Measurements from ENCODE around the gene ZBTB8OS.
"Not testable (repeated sequence)": the region's sequence is repeated elsewhere in the genome, so short reads cannot be mapped to it uniquely, and the experiment has no call there.

Gene ZBTB8OS

DNA sequence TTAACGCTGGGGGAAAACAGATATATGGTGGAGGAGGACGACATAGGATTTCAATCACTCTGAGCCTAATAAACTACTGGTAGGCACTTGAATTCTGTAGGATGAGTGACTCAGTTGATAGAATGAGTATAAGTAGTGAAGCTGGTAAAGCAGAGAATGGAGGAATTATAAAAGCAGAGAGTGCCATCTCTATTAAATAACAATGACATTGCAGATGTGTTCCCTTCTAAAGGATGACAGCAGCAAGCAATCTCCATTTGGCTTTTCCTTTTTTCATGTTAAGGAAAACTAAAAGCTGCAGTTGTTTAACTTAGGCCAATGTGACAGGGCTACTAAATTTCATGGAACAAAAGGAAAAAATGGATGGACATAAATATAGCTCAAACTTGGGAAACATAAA, 17.5 kb downstream of the ZBTB8OS start:
- DNase-seq (ENCODE audit: extremely low read depth, low read depth) = no peak
- no peak overlapping the region for H3K4me3 ChIP-seq (replicated peaks; ENCODE audit: low read depth, low read length)

DNA sequence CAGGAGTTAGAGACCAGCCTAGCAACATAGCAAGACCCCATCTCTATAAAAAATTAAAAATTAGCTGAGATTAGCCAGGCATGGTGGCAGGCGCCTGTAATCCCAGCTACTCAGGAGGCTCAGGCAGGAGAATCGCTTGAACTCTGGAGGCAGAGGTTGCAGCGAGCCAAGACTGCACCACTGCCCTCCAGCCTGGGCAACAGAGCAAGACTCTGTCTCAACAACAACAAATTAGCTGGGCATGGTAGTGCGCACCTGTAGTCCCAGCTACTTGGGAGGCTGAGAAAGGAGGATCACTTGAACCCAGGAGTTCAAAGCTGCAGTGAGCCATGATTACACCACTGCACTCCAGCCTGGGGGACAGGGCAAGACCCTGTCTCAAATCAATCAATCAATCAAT, 20.2 kb downstream of the ZBTB8OS start:
- H3K4me3 ChIP-seq (replicated peaks; ENCODE audit: low read depth, low read length); DNase-seq (ENCODE audit: extremely low read depth, low read depth): not testable (repeated sequence)

More for the DNA sequence above, 17.5 kb downstream of the ZBTB8OS start:
- TF ChIP-seq, protein P1, sequence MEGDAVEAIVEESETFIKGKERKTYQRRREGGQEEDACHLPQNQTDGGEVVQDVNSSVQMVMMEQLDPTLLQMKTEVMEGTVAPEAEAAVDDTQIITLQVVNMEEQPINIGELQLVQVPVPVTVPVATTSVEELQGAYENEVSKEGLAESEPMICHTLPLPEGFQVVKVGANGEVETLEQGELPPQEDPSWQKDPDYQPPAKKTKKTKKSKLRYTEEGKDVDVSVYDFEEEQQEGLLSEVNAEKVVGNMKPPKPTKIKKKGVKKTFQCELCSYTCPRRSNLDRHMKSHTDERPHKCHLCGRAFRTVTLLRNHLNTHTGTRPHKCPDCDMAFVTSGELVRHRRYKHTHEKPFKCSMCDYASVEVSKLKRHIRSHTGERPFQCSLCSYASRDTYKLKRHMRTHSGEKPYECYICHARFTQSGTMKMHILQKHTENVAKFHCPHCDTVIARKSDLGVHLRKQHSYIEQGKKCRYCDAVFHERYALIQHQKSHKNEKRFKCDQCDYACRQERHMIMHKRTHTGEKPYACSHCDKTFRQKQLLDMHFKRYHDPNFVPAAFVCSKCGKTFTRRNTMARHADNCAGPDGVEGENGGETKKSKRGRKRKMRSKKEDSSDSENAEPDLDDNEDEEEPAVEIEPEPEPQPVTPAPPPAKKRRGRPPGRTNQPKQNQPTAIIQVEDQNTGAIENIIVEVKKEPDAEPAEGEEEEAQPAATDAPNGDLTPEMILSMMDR (IDR thresholded peaks at IDR 0.05; ENCODE audit: low read depth, low read length, missing control alignments) = no peak

DNA sequence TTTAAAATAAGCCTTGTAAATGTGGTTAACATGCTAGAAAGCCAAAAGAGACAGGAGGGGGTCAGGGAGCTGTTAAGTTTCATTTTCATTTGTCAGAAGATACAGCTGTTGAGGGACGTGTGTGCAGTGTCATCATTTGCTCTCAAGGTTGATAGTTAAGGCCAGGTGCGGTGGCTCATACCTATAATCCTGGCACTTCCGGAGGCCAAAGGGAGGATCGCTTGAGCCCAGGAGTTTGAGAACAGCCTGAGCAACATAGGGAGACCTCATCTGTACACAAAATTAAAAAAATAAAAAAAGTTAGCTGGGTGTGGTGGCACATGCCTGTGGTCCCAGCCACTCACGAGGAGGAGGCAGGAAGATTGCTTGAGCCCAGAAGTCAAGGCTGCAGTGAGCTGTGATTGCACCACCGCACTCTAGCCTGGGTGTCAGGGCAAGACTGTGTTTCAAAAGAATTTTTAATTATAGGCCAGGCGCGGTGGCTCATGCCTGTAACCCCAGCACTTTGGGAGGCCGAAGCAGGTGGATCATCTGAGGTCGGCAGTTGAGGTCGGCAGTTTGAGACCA, 22.7 kb downstream of the ZBTB8OS start:
- TF ChIP-seq, protein P1 (IDR thresholded peaks at IDR 0.05; ENCODE audit: low read depth, low read length, missing control alignments) = no peak
- no peak for DNase-seq (ENCODE audit: extremely low read depth, low read depth)
- no peak overlapping the region for H3K4me3 ChIP-seq (replicated peaks; ENCODE audit: low read depth, low read length)

DNA sequence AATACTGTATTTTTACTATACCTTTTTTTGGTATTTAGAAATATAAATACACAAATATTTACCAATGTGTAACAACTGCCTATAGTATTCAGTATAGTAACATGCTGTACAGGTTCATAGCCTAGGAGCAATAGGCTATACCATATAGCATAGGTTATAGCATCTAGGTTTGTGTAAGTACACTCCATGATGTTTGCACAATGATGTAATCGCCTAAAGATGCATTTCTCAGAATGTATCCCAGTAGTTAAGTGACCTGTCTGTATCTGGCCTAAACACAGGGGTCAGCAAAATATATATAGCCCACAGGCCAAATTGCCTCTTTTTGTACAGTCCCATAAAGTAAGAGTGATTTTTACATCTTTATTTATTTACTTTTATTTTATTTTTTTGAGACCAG, 24.2 kb downstream of the ZBTB8OS start:
- no peak for DNase-seq (ENCODE audit: extremely low read depth, low read depth)
- TF ChIP-seq, protein P1 (IDR thresholded peaks at IDR 0.05; ENCODE audit: low read depth, low read length, missing control alignments) = no peak
- no peak overlapping the region for H3K4me3 ChIP-seq (replicated peaks; ENCODE audit: low read depth, low read length)

DNA sequence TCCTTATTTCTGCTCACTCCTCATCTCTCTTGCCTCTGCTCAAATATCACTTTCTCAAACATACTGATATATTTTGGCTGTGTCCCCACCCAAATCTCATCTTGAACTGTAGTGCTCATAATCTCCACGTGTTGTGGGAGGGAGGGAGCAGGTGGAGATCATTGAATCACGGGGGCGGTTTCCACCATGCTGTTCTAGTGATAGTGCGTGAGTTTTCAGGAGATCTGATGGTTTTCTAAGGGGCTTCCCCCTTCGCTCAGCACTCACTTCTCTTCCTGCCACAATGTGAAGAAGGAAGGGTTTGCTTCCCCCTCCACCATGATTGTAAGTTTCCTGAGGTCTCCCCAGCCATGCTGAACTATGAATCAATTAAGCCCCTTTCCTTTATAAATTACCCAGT, 26.6 kb downstream of the ZBTB8OS start:
- DNase-seq (ENCODE audit: extremely low read depth, low read depth) = no peak
- TF ChIP-seq, protein P1 (IDR thresholded peaks at IDR 0.05; ENCODE audit: low read depth, low read length, missing control alignments) = no peak
- H3K4me3 ChIP-seq (replicated peaks; ENCODE audit: low read depth, low read length) = no peak overlapping the region

DNA sequence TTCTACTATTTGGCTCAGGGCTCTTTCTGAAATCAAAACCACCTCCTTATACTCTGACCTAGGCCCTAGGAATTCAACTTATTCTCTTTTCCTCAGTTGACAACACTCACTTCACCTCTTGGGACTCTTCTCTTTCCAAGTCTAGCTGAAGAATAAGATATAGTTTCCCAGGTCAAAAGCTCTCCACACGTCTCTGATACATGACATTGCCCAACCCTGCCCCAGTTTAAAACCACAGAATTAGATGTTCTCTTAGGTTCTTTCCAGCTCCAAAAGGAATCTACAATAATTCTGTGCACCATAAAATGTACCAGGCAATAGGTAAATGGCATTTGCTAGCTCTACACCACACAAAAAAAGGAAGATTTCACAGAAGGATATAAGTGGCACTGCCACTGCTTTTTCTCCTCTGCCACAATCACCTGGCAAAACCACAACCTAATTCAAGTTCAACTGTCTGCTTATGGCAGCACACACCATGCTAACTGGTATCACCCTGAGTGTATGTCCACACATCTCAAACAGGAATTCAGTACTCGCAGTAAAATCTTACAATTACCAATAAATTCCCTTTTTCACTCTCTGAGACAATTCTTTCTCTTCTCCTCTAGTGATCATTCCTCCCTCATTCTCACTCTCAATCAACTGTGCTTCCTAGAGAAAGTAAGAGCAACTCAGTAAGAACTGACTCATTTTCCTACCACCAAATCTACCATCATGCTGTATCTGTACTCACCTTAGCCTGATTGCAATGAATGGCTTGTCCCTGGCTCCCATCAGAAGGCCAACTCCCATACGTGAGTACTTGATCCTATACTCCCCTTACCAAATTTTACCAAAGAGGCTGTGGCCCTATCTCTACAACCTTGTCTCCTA, 27.3 kb downstream of the ZBTB8OS start:
- no peak for DNase-seq (ENCODE audit: extremely low read depth, low read depth)
- H3K4me3 ChIP-seq (replicated peaks; ENCODE audit: low read depth, low read length) = no peak overlapping the region
- TF ChIP-seq, protein P1 (IDR thresholded peaks at IDR 0.05; ENCODE audit: low read depth, low read length, missing control alignments) = no peak

DNA sequence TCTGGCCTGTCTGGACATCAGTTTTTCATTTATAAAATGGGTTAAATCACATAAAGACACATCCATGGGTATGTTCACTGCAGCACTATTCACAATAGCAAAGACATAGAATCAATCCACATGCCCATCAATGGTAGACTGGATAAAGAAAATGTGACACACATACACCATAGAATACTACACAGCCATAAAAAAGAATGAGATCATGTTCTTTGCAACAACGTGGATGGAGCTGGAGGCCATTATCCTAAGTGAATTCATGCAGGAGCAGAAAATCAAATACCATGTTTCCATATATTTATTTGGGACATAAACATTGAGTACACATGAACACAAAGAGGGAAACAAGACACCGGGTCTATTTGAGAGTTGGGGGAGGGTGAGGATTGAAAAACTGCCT, 28.1 kb downstream of the ZBTB8OS start:
- no peak overlapping the region for H3K4me3 ChIP-seq (replicated peaks; ENCODE audit: low read depth, low read length)
- TF ChIP-seq, protein P1 (IDR thresholded peaks at IDR 0.05; ENCODE audit: low read depth, low read length, missing control alignments) = no peak
- DNase-seq (ENCODE audit: extremely low read depth, low read depth) = no peak
